NOMO-1 treated with dmso at 0.1 percent for 144 hours (cell line): ENCODE measurements around the gene ZNF385A.

ENCODE experiments used
- DNase-seq: peaks from one replicate; lab custom pipeline; 2025; ENCODE audit not compliant: unreplicated experiment; lab: John Stamatoyannopoulos, UW

Gene ZNF385A

DNA sequence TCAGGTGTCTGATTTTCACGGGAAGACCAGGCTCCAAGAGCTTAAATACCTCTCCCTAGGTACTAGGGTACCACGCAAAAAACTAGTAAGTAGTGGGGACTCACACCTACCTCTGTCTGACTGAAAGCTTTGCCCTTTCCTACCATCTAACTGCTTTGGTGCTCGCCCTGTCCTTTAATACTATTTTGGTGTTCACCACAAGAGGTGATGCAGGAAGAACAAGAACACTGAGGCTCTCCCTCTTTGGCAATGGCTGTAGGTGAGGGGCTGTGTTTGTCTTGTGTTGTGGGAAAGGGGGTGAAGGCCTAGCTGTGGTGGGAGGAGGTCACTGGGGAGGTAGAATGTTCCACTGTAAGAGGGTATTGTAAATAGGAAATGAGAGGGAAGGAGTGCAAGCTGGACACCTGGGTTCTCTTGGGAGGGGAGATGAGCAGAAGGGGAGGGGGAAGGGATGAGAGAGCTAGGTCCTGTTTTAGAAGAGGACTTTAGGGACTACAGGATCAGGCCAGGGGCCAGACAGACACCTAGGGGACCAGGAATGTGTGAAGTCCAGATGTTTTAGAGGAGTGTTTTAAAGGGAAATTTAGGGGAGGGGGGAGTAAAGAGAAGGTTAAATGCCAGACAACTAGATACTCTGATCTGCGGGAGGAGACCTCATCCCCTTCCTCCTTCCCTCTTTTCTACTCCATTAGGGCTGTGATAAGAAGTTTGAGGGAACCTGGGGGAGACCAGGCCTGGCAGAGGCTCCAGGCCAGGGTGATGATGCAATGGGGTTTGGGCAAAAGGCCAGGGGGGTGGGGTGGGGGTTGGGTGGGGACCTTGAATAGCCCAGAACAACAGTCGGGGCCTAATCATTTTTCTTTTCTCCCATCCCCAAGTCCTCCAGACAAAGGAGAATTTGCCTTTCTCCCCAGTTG lies 32.4 kb upstream of the ZNF385A start:
- DNase-seq = no peak

DNA sequence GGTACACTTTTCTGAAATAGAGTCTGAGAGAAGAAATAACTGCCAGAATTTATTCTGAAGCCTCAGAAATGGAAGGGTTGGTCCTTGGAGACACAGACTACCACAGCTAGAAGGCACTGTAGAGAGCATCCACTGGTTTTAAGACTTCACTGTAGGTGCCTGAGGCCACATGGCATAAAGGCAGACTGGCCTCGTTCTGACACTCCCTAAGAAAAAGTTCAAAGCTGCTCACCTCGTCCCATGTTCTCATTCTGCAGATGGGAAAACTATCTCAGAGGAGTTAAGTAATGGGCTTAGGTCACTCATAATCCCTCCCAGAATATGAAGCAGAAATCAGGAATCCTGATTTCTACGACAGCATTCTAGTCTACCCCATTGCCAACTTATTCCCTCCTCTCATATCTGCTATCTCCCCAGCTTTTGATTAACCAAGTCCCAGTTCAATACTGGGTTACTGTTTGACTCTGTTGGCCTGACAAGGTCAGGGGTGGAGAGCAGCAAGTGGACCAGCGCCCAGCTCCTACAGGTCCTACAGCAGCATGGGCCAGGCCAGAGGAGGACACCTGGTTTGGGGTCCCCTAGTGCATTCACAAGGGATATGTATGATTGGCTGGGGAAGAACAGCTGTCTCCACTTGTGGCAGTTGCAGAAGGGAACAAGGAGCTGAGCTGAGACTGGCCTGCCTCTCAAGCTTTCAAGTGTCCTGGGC lies 30.8 kb upstream of the ZNF385A start:
- DNase-seq = no peak

GRCh38 chr12:54413284-54414190 lies 29.0 kb upstream of the ZNF385A start:
- DNase-seq = peak; percentile 65

DNA sequence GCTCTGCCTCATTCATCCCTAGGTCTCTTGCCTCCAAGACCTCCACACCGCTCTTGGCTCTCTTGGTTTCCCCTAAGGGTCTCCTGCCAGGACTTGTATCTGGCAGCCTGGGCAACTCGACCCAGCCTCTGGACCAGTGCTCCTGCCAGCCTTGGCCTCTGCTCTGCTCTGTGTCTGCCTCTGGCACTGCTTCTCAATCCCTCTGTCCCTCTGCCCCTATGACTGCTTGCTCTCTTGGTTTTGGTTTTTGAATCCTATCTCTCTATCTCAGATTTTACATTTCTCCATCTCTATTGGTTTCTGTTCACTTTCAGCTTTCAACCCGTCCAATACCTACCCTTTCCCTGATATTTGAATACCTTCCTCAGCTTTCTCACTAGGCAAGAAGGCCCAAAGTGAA lies 28.3 kb upstream of the ZNF385A start:
- DNase-seq = no peak

- DNase-seq = no peak
Measured at GRCh38 chr12:54412348-54412747, 27.8 kb upstream of the ZNF385A start.

DNA sequence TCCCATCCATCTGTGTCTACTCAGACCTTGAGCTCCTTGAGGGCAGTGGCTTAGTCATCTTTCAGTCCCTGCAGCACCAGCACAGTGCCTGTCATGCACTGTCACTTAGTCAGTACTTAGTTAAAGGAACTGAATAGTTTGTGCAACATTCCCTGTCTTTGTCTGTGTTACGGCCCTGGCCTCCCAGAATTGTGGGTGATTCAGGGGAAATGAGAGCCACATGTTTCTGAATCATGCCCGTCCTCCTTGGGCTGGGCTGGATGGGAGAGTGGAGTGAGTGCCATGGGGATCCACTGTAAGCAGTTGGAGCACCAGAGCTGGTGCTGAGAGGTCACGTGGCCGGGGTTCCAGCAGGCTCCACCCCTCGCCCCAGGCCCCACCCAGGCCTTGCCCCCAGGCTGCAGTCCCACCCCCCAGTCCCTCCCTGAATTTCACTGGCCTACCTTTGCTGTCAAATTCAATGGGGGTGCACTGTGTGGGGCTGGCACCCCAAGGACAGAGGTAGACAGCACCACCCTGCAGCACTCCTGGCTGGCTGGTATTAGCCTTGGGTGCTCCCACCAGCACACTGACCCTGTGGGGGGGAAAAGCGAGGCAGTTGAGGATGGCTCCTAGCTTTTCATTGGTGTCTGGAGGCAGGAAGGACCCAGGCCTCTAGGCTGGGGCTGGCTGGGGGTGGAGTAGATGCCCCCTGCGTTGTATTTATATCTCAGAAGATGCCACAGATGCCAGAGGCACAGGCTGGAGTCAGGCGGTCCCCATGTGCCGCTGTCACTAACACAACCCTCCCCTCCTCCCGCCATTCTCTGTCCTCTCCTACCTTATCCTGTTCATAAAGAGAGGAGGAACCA lies 27.1 kb upstream of the ZNF385A start:
- peak; percentile 58 for DNase-seq

- DNase-seq = no peak
Measured at GRCh38 chr12:54409267-54409666, 24.7 kb upstream of the ZNF385A start.

DNA sequence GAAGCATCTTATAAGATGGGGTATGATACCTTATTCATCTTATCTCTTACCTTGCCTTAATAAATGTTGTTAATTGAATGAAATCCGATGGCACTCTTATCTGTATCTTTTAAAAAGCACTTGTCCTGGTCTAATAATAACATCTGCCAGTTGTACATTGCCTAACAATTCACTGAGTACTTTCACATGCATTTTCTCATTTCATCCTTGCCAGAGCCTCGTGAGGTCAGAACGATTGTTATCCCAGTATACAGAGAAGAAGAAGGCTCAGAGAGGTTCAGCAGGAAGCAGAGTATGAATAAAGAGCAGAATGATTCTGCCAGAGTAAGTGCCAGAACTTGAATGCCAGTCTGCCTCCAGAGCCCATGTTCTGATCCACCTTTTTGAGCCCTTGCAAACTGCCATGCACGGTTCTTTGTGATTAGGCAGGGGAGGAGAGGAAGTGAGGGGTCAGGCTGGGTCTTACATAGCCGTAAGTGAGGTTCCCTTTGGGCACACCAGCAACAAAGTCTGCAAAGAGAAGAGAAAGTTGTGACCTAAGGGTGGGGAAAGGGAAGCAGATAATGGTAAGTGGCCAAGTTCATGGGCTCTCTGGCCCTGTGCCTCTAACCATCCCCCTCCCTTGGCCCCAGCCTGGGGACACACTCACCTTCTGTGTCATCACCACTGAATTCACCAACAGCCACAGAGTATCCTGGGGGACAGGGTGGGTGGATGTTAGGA lies 22.8 kb upstream of the ZNF385A start:
- DNase-seq = peak; percentile 80

- DNase-seq = no peak
Measured at GRCh38 chr12:54405573-54405972, 21.0 kb upstream of the ZNF385A start.

GRCh38 chr12:54405106-54405505 lies 20.6 kb upstream of the ZNF385A start:
- no peak for DNase-seq

DNA sequence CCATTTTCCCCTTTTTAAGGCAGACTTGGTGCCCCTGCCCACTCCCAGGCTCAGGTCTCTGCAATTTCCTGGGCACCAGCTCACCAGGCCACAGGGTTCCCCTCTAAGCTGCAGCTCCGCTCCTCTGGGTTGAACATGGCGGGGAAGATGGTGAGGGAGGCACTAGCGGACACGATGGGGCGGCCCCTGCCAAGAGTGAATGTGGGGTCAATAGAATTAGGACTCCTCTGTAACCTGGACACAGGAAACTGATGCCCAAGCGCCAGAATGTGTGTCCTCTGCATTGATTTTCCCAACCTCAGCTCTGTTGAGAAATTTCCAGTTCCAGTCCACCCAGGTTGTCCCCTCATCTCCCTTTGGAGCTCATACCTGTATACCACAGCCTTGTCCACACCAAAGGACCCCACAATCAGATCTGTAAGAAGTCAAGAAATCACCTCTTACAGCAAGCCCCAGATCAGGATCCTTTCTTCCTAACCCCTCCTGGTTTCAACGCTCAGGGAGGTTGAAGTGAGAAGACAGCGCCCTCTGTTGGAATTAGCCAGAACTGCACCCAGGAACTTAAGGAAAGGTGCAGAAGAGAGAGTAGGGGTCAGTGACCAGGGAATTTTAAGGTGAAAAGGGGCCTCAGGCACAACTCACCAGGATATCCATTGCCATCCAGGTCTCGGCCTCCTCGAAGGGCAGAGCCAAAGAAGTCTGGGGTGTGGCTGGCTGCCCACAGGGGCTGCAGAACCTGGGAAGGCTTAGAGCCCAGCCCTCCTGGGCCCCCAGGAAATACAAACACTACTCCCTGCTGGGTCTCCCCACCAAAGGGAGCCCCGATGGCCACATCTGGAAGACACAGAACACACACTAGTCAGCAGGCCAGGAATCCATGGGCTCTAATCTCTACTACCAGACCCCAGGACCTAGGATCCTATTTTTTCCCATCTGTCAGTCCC lies 19.8 kb upstream of the ZNF385A start:
- peak; percentile 20 for DNase-seq

GRCh38 chr12:54401119-54401518 lies 16.6 kb upstream of the ZNF385A start:
- DNase-seq = no peak

DNA sequence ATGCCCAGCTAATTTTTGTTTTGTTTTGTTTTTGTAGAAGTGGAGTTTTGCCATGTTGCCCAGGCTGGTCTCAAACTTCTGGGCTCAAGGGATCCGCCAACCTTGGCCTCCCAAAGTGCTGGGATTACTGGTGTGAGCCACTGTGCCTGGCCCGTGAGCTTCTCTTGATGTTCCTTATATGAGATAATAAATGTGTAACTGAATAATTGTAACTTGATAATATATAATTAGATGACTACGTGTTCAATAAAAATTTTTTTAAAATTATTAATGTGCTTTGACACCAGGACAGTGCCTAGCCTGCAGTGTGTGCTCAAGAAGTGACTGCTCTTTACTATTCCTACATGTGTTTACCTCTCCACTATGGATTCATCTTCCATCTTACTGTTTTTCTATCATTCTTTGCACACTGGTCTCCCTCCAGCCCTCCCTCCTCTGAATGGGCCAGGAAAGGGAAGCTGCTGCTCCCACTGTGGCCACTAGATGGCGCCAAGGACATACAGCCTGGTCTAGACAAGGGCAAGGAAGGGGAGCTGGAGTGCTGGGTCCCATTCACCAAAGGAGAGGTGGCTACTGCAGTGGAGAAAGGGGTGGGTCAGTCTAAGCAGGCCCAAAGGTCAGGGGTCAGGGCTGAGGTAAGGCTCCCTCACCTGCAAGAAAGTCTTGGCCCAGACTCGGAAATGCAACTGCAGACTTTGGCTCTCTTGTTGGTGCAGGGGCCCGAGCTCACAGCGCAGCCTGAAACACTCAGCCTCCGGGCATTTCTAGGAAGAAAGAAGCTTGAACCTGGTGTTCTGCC lies 14.7 kb upstream of the ZNF385A start:
- peak; percentile 71 for DNase-seq

- no peak for DNase-seq
Measured at GRCh38 chr12:54398218-54398617, 13.7 kb upstream of the ZNF385A start.

DNA sequence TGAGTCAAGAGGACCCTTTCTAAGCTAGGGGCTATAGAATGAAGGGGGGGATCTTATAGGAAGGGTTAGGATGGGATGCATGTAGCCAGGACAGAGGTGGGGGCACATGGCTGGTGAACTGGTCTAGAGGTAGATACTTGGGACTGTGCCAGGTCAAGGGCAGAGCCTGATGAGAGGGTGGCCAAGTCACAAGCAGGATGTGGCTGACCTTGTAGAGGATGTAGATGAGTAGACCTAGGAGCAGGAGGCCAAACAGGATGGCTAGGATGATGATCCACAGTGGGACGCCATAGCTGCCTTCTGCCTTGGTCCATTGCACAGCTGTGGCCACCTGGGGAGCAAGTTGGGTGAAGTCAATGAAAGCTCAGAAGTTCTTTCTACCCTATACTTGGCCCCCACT lies 12.6 kb upstream of the ZNF385A start:
- DNase-seq = no peak

- DNase-seq = no peak
Measured at GRCh38 chr12:54395545-54395944, 11.0 kb upstream of the ZNF385A start.

GRCh38 chr12:54394986-54395385 lies 10.5 kb upstream of the ZNF385A start:
- no peak for DNase-seq

- peak; percentile 14 for DNase-seq
Measured at GRCh38 chr12:54394281-54394719, 9.8 kb upstream of the ZNF385A start.
